ENCODE measurements around the gene TPP1.

- TF ChIP-seq EZH2phosphoT487 (IDR thresholded peaks at IDR 0.05; ENCODE audit: borderline replicate concordance), result no peak
- TF ChIP-seq CTCF (conservative IDR thresholded peaks at IDR 0.05; ENCODE audit: low read length), result no peak
Measured at GRCh38 chr11:6647836-6648235, 28.6 kb upstream of the TPP1 start.

All from Loucy (cell line).